ENCODE data around the gene NOL3. TPM values are rescaled to one million over a fixed set of nuclear protein-coding genes. Genes with fewer than 3 reads are reported as not detected.

The NOL3 gene
- total RNA-seq, 4 donors from 2014 or later = 17.1 to 60.4 (median 41.3) TPM

GRCh38 chr16:67207249-67208091 lies 37.1 kb downstream of the NOL3 start:
- no peak for TF ChIP-seq CTCF (IDR thresholded peaks at IDR 0.05)
- ATAC-seq (ENCODE audit: low FRiP score) (no peak), DNase-seq (ENCODE audit: low spot score) (no peak)

GRCh38 chr16:67208154-67208896 lies 38.0 kb downstream of the NOL3 start:
- no peak for DNase-seq (ENCODE audit: low spot score)
- no peak for ATAC-seq (ENCODE audit: low FRiP score)
- no peak for TF ChIP-seq CTCF (IDR thresholded peaks at IDR 0.05)

- no peak for TF ChIP-seq CTCF (IDR thresholded peaks at IDR 0.05)
- ATAC-seq (ENCODE audit: low FRiP score) = no peak
- DNase-seq (ENCODE audit: low spot score) = no peak
Measured at GRCh38 chr16:67209565-67209964, 39.2 kb downstream of the NOL3 start.

GRCh38 chr16:67210069-67210937 lies 40.0 kb downstream of the NOL3 start:
- no peak for DNase-seq (ENCODE audit: low spot score)
- no peak for TF ChIP-seq CTCF (IDR thresholded peaks at IDR 0.05)
- no peak for ATAC-seq (ENCODE audit: low FRiP score)

- ATAC-seq (ENCODE audit: low FRiP score) (no peak), DNase-seq (ENCODE audit: low spot score) (no peak)
- no peak for TF ChIP-seq CTCF (IDR thresholded peaks at IDR 0.05)
Measured at GRCh38 chr16:67211674-67212073, 41.3 kb downstream of the NOL3 start.

GRCh38 chr16:67212766-67213165 lies 42.4 kb downstream of the NOL3 start:
- ATAC-seq (ENCODE audit: low FRiP score) (no peak), DNase-seq (ENCODE audit: low spot score) (no peak)
- no peak for TF ChIP-seq CTCF (IDR thresholded peaks at IDR 0.05)

Data from omental fat pad (tissue), 4 donors.